LHCN-M2 (cell line): Measurements from ENCODE around the gene TMEM184B. TPM values are rescaled to one million over a fixed set of nuclear protein-coding genes. Genes with fewer than 3 reads are reported as not detected.
"Not testable (repeated sequence)": the region's sequence is repeated elsewhere in the genome, so short reads cannot be mapped to it uniquely, and the experiment has no call there.

Experiments used
- DNase-seq: peaks from one replicate; pipeline ENCODE4 v3.0.0-alpha.2; 2012; ENCODE audit warnings: low read depth
- total RNA-seq: library from RNA; depleted of rRNA; stranded (reverse); fragments of >200 nt; gene quantifications from 2 replicates; pipeline ENCODE4 v1.2.3, GENCODE V29; 2014

Gene TMEM184B
- total RNA-seq, 1 experiment from 2014 or later = 61.3 TPM

- DNase-seq = no peak
Observed at GRCh38 chr22:38249803-38250642, 22.8 kb downstream of the TMEM184B start.

- no peak for DNase-seq
Observed at GRCh38 chr22:38249301-38249700, 23.5 kb downstream of the TMEM184B start.

GRCh38 chr22:38248280-38248679 lies 24.5 kb downstream of the TMEM184B start:
- no peak for DNase-seq

- DNase-seq = no peak
Observed at GRCh38 chr22:38247713-38248112, 25.1 kb downstream of the TMEM184B start.

- no peak for DNase-seq
Observed at GRCh38 chr22:38246692-38247091, 26.1 kb downstream of the TMEM184B start.

- no peak for DNase-seq
Observed at GRCh38 chr22:38246046-38246658, 26.7 kb downstream of the TMEM184B start.

- no peak for DNase-seq
Observed at GRCh38 chr22:38244106-38244505, 28.7 kb downstream of the TMEM184B start.

- DNase-seq = peak; percentile 92
Observed at GRCh38 chr22:38243007-38243765, 29.6 kb downstream of the TMEM184B start.

GRCh38 chr22:38240734-38241252 lies 32.0 kb downstream of the TMEM184B start:
- peak; percentile 97 for DNase-seq

- DNase-seq = peak; percentile 97
Observed at GRCh38 chr22:38239101-38239761, 33.6 kb downstream of the TMEM184B start.

GRCh38 chr22:38238519-38239071 lies 34.2 kb downstream of the TMEM184B start:
- DNase-seq = peak; percentile 74

- DNase-seq = no peak
Observed at GRCh38 chr22:38236786-38237185, 36.0 kb downstream of the TMEM184B start.

- DNase-seq = no peak
Observed at GRCh38 chr22:38235240-38235850, 37.5 kb downstream of the TMEM184B start.

- DNase-seq = not testable (repeated sequence)
Observed at GRCh38 chr22:38233856-38234255, 39.0 kb downstream of the TMEM184B start.

GRCh38 chr22:38233427-38233826 lies 39.4 kb downstream of the TMEM184B start:
- no peak for DNase-seq

- no peak for DNase-seq
Observed at GRCh38 chr22:38232196-38232595, 40.6 kb downstream of the TMEM184B start.

GRCh38 chr22:38230916-38231315 lies 41.9 kb downstream of the TMEM184B start:
- no peak for DNase-seq

GRCh38 chr22:38230108-38230825 lies 42.5 kb downstream of the TMEM184B start:
- peak; percentile 43 for DNase-seq

- DNase-seq = peak; percentile 86
Observed at GRCh38 chr22:38228873-38229740, 43.7 kb downstream of the TMEM184B start.
